Adrenal gland (tissue), 5 donors: ENCODE results near the gene BZW1.

Source experiments
- POLR2A ChIP-seq, 2 donors: fragments of 450-650 bp; IDR thresholded peaks; one replicate each; pipeline ENCODE4 v1.6.1; 2017; ENCODE audit warnings: antibody characterized with exemption in 2 of 2, mild to moderate bottlenecking in 2 of 2, moderate library complexity in 1 of 2
- TF ChIP-seq, protein P1 (sequence below), 6 experiments: fragments of 450-650 bp in 4 of 6; fragments of 200-600 bp in 2 of 6; sonication (generic) in 1 of 6; IDR thresholded peaks; 1 replicate in 5 of 6; 2 replicates in 1 of 6; pipeline versions ENCODE4 v1.5.1 to v1.8.0; 2016 to 2021; ENCODE audit warnings: antibody characterized with exemption in 6 of 6, mild to moderate bottlenecking in 2 of 6, moderate library complexity in 1 of 6
- donor health status: DM: no; HTN: no; CAD: no.

DNA sequence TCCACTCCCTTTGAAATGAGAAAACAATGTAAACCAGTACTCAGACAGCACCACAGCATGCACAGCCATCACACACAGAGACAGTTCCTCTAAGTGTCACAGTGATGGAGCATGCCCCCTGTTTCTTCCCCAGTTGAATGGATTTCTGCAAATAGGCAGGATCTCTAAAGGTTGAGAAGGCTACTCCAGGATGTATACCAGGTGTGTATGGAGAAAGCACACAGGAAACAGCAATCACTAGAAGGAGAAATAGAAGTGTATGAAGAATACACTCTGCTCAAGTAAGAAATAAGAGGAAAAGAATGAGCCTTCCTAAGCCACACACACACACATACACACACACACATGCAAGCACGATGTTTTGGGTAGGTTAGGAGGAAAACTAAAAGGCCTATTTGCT is 38.6 kb upstream of the BZW1 start:
- TF ChIP-seq, protein P1, sequence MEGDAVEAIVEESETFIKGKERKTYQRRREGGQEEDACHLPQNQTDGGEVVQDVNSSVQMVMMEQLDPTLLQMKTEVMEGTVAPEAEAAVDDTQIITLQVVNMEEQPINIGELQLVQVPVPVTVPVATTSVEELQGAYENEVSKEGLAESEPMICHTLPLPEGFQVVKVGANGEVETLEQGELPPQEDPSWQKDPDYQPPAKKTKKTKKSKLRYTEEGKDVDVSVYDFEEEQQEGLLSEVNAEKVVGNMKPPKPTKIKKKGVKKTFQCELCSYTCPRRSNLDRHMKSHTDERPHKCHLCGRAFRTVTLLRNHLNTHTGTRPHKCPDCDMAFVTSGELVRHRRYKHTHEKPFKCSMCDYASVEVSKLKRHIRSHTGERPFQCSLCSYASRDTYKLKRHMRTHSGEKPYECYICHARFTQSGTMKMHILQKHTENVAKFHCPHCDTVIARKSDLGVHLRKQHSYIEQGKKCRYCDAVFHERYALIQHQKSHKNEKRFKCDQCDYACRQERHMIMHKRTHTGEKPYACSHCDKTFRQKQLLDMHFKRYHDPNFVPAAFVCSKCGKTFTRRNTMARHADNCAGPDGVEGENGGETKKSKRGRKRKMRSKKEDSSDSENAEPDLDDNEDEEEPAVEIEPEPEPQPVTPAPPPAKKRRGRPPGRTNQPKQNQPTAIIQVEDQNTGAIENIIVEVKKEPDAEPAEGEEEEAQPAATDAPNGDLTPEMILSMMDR (IDR thresholded peaks at IDR 0.05): no peak
- TF ChIP-seq POLR2A (IDR thresholded peaks at IDR 0.05): no peak
